H9 (cell line): ENCODE data around the gene MAST4. TPM values are rescaled to one million over a fixed set of nuclear protein-coding genes. Genes with fewer than 3 reads are reported as not detected.

Source experiments
- DNase-seq: peaks from one replicate; pipeline ENCODE4 v3.0.0-alpha.2; 2017
- H2AFZ ChIP-seq: one replicate; pipeline ENCODE4 v1.6.1; 2013; ENCODE audit warnings: mild to moderate bottlenecking, low read length, control low read depth, moderate library complexity
- H2AK5ac ChIP-seq: 2 replicates; pipeline ENCODE4 v1.6.1; 2013; ENCODE audit warnings: low read length, control low read depth, mixed read lengths; ENCODE audit not compliant: insufficient read length
- H2BK120ac ChIP-seq: one replicate; pipeline ENCODE4 v1.6.1; 2013; ENCODE audit warnings: low read depth, mild to moderate bottlenecking, low read length, control low read depth, inconsistent platforms; ENCODE audit not compliant: poor library complexity, severe bottlenecking
- H2BK12ac ChIP-seq: 2 replicates; pipeline ENCODE4 v1.6.1; 2013; ENCODE audit warnings: low read length, control low read depth, mixed read lengths, low read depth; ENCODE audit not compliant: insufficient read length
- H2BK15ac ChIP-seq: 2 replicates; pipeline ENCODE4 v1.6.1; 2013; ENCODE audit warnings: low read depth, low read length, control low read depth
- H2BK20ac ChIP-seq: one replicate; pipeline ENCODE4 v1.6.1; 2013; ENCODE audit warnings: low read depth, mild to moderate bottlenecking, low read length, control low read depth, inconsistent platforms; ENCODE audit not compliant: poor library complexity, severe bottlenecking
- H2BK5ac ChIP-seq: 2 replicates; pipeline ENCODE4 v1.6.1; 2013; ENCODE audit warnings: low read length, control low read depth, mixed read lengths; ENCODE audit not compliant: insufficient read length
- H3K14ac ChIP-seq: 2 replicates; pipeline ENCODE4 v1.6.1; 2013; ENCODE audit warnings: low read length, control low read depth; ENCODE audit not compliant: insufficient read depth
- H3K18ac ChIP-seq: 2 replicates; pipeline ENCODE4 v1.6.1; 2013; ENCODE audit warnings: low read depth, mild to moderate bottlenecking, mixed read lengths, low read length, control low read depth; ENCODE audit not compliant: insufficient read length
- H3K23ac ChIP-seq: 2 replicates; pipeline ENCODE4 v1.6.1; 2013; ENCODE audit warnings: low read length, control low read depth, mixed read lengths, low read depth; ENCODE audit not compliant: insufficient read length
- H3K23me2 ChIP-seq: 2 replicates; pipeline ENCODE4 v1.6.1; 2013; ENCODE audit warnings: low read depth, mild to moderate bottlenecking, mixed read lengths, low read length, control low read depth; ENCODE audit not compliant: insufficient read length, poor library complexity, severe bottlenecking
- H3K27ac ChIP-seq: 2 replicates; pipeline ENCODE4 v1.5.1; 2013; ENCODE audit warnings: low read length, control low read depth, mixed read lengths, low read depth; ENCODE audit not compliant: insufficient read length
- H3K27me3 ChIP-seq: 2 replicates; pipeline ENCODE4 v1.6.1; 2013; ENCODE audit warnings: low read length, control low read depth, inconsistent platforms; ENCODE audit not compliant: insufficient read depth
- H3K4ac ChIP-seq: 2 replicates; pipeline ENCODE4 v1.6.1; 2013; ENCODE audit warnings: low read depth, mild to moderate bottlenecking, control low read depth, inconsistent platforms, low read length, moderate library complexity
- H3K4me1 ChIP-seq: 2 replicates; pipeline ENCODE4 v1.6.1; 2013; ENCODE audit warnings: low read length, control low read depth, inconsistent platforms; ENCODE audit not compliant: insufficient read depth
- H3K4me2 ChIP-seq: 2 replicates; pipeline ENCODE4 v1.6.1; 2013; ENCODE audit warnings: low read length, control low read depth, mixed read lengths; ENCODE audit not compliant: insufficient read length, insufficient read depth
- H3K56ac ChIP-seq: 2 replicates; pipeline ENCODE4 v1.6.1; 2013; ENCODE audit warnings: low read depth, mild to moderate bottlenecking, mixed read lengths, low read length, control low read depth; ENCODE audit not compliant: insufficient read length
- H3K79me1 ChIP-seq: 2 replicates; pipeline ENCODE4 v1.6.1; 2013; ENCODE audit warnings: low read depth, mild to moderate bottlenecking, moderate library complexity, low read length, control low read depth, inconsistent platforms; ENCODE audit not compliant: insufficient read depth, poor library complexity, severe bottlenecking
- H3K79me2 ChIP-seq: 2 replicates; pipeline ENCODE4 v1.6.1; 2013; ENCODE audit warnings: low read length, control low read depth, inconsistent platforms; ENCODE audit not compliant: insufficient read depth
- H3K9ac ChIP-seq: 2 replicates; pipeline ENCODE4 v1.6.1; 2013; ENCODE audit warnings: low read length, control low read depth, mixed read lengths; ENCODE audit not compliant: insufficient read length; ENCODE audit errors: extremely low read depth
- H3K9me3 ChIP-seq: one replicate; pipeline ENCODE4 v1.6.1; 2013; ENCODE audit warnings: low read depth, low read length, inconsistent platforms; ENCODE audit not compliant: control insufficient read depth
- H3T11ph ChIP-seq: one replicate; pipeline ENCODE4 v1.6.1; 2013; ENCODE audit warnings: mild to moderate bottlenecking, low read length, control low read depth, inconsistent platforms
- H4K20me1 ChIP-seq: one replicate; pipeline ENCODE4 v1.6.1; 2013; ENCODE audit not compliant: control insufficient read depth, insufficient read length, insufficient read depth
- H4K5ac ChIP-seq: 2 replicates; pipeline ENCODE4 v1.6.1; 2013; ENCODE audit warnings: low read depth, mild to moderate bottlenecking, mixed read lengths, low read length, control low read depth; ENCODE audit not compliant: insufficient read length
- H4K8ac ChIP-seq: replicated peaks from 2 replicates; pipeline ENCODE4 v1.6.1; 2013; ENCODE audit warnings: low read length, control low read depth, mixed read lengths, low read depth; ENCODE audit not compliant: insufficient read length
- H4K91ac ChIP-seq: 2 replicates; pipeline ENCODE4 v1.6.1; 2013; ENCODE audit warnings: low read depth, mild to moderate bottlenecking, moderate library complexity, mixed read lengths, low read length, control low read depth; ENCODE audit not compliant: insufficient read length
- H3K27ac Mint-ChIP-seq, 3 experiments: 2 replicates in 2 of 3; 3 replicates in 1 of 3; pipeline ENCODE4 v1.8.0; 2020 to 2021; ENCODE audit warnings: mixed read lengths in 3 of 3, mild to moderate bottlenecking in 1 of 3, moderate library complexity in 1 of 3
- H3K27me3 Mint-ChIP-seq: 2 replicates; pipeline ENCODE4 v1.8.0; 2021; ENCODE audit warnings: low read depth, mild to moderate bottlenecking, moderate library complexity, mixed read lengths
- H3K36me3 Mint-ChIP-seq, 3 experiments: 2 replicates in 2 of 3; 3 replicates in 1 of 3; pipeline ENCODE4 v1.8.0; 2020 to 2021; ENCODE audit warnings: low read depth in 3 of 3, mixed read lengths in 3 of 3; ENCODE audit not compliant: insufficient read depth in 1 of 3
- H3K4me1 Mint-ChIP-seq, 2 experiments: 2 replicates each; pipeline ENCODE4 v1.8.0; 2020; ENCODE audit warnings: mixed read lengths in 2 of 2
- H3K4me3 Mint-ChIP-seq, 2 experiments: 2 replicates in 1 of 2; 3 replicates in 1 of 2; pipeline ENCODE4 v1.8.0; 2020 to 2021; ENCODE audit warnings: mild to moderate bottlenecking in 2 of 2, mixed read lengths in 2 of 2, moderate library complexity in 1 of 2
- H3K9me3 Mint-ChIP-seq, 2 experiments: 2 replicates in 1 of 2; 3 replicates in 1 of 2; pipeline ENCODE4 v1.8.0; 2020; ENCODE audit warnings: mild to moderate bottlenecking in 2 of 2, mixed read lengths in 2 of 2, moderate library complexity in 1 of 2
- WGBS: extraction: QIAGEN DNeasy Blood & Tissue Kit; methylation state at CpG from one replicate; pipeline ENCODE4 v1.1.7; 2013; ENCODE audit warnings: missing lambda C conversion rate, low lambda C conversion rate, mixed read lengths; ENCODE audit not compliant: insufficient read length; ENCODE audit errors: extremely low coverage; 5-methylcytosine and 5-hydroxymethylcytosine counted together
- total RNA-seq: library from RNA; stranded (reverse); gene quantifications from 2 replicates; pipeline ENCODE4 v1.2.1, GENCODE V29; 2021
- TF ChIP-seq, protein P1 (sequence below): fragments of 200-600 bp; sonication (generic); conservative IDR thresholded peaks from 3 replicates; pipeline ENCODE4 v1.8.0; 2021; ENCODE audit warnings: antibody characterized with exemption, mild to moderate bottlenecking

MAST4 gene
- total RNA-seq, 1 experiment from 2014 or later = 3.7 TPM

DNA sequence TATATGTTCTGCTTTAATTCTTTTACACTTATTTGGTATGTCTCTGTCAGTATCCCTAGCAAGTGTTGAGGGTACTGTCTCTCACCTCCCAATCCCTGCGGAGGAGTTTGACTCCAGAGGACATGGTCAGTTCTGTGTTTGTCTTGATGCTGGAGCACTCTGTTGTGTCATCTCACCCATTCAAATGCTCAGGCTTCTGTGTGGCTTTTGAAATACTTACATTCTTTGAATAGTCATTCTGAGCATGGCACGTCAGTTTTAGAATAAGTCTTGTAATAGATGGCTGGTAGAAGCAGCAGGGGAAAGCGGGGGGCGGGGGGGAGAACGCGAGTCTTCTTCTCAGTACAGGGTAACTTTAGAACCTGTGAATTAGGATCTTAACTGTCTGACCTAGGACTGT lies 12.3 kb downstream of the MAST4 start:
- H4K91ac ChIP-seq = no peak overlapping the region
- H3K4me2 ChIP-seq = no peak overlapping the region
- no peak overlapping the region for H3K23ac ChIP-seq
- H3K27ac ChIP-seq = no peak overlapping the region
- no peaks in the 10 kb centered on the region; the same call in 1 of the 2 replicates for H3K27me3 Mint-ChIP-seq
- H2BK12ac ChIP-seq = no peak overlapping the region
- no peaks in the 10 kb centered on the region for H3K9me3 ChIP-seq
- no peak overlapping the region for H3K9ac ChIP-seq
- no peak for DNase-seq
- H2BK15ac ChIP-seq = no peak overlapping the region
- H3K36me3 Mint-ChIP-seq = no peaks in the 10 kb centered on the region
- no peaks in the 10 kb centered on the region for H4K20me1 ChIP-seq
- H4K8ac ChIP-seq = no peak overlapping the region
- no peak overlapping the region for H3K4ac ChIP-seq
- no peak overlapping the region for H3K56ac ChIP-seq
- H3K79me2 ChIP-seq = no peaks in the 10 kb centered on the region
- H3K18ac ChIP-seq = no peak overlapping the region
- H2BK120ac ChIP-seq = no peak overlapping the region
- H2AFZ ChIP-seq = no peak overlapping the region
- no peak overlapping the region for H2AK5ac ChIP-seq
- WGBS = no CpG with 5 or more reads among the region's 6 CpGs
- TF ChIP-seq, protein P1, sequence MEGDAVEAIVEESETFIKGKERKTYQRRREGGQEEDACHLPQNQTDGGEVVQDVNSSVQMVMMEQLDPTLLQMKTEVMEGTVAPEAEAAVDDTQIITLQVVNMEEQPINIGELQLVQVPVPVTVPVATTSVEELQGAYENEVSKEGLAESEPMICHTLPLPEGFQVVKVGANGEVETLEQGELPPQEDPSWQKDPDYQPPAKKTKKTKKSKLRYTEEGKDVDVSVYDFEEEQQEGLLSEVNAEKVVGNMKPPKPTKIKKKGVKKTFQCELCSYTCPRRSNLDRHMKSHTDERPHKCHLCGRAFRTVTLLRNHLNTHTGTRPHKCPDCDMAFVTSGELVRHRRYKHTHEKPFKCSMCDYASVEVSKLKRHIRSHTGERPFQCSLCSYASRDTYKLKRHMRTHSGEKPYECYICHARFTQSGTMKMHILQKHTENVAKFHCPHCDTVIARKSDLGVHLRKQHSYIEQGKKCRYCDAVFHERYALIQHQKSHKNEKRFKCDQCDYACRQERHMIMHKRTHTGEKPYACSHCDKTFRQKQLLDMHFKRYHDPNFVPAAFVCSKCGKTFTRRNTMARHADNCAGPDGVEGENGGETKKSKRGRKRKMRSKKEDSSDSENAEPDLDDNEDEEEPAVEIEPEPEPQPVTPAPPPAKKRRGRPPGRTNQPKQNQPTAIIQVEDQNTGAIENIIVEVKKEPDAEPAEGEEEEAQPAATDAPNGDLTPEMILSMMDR = no peak
- H3K79me1 ChIP-seq = no peaks in the 10 kb centered on the region
- H3K14ac ChIP-seq = no peak overlapping the region
- H3K4me1 ChIP-seq = no peaks in the 10 kb centered on the region
- no peak overlapping the region for H2BK20ac ChIP-seq
- no peaks in the 10 kb centered on the region for H3K9me3 Mint-ChIP-seq
- H3K4me1 Mint-ChIP-seq = peaks cover 6 to 7% of the 10 kb centered on the region in 2 experiments
- no peak overlapping the region for H2BK5ac ChIP-seq
- H3K27me3 ChIP-seq = no peaks in the 10 kb centered on the region
- no peak overlapping the region for H3T11ph ChIP-seq
- no peaks in the 10 kb centered on the region for H3K23me2 ChIP-seq
- no peak overlapping the region for H3K27ac Mint-ChIP-seq
- H3K4me3 Mint-ChIP-seq = no peak overlapping the region
- H4K5ac ChIP-seq = no peak overlapping the region
